Activated CD4-positive, CD25-positive, alpha-beta regulatory T cell treated with anti-CD3 and anti-CD28 coated beads, Interleukin-2, amount 50 U/mL, for 72 hours (primary cell): ENCODE results near the gene TUBGCP3.
"Not testable (repeated sequence)": the region's sequence is repeated elsewhere in the genome, so short reads cannot be mapped to it uniquely, and the experiment has no call there.

Experiments used
- DNase-seq: peaks from one replicate; pipeline ENCODE4 v3.0.0; 2021

The TUBGCP3 gene

GRCh38 chr13:112522578-112522977, 65.4 kb downstream of the TUBGCP3 start:
- DNase-seq: no peak

DNA sequence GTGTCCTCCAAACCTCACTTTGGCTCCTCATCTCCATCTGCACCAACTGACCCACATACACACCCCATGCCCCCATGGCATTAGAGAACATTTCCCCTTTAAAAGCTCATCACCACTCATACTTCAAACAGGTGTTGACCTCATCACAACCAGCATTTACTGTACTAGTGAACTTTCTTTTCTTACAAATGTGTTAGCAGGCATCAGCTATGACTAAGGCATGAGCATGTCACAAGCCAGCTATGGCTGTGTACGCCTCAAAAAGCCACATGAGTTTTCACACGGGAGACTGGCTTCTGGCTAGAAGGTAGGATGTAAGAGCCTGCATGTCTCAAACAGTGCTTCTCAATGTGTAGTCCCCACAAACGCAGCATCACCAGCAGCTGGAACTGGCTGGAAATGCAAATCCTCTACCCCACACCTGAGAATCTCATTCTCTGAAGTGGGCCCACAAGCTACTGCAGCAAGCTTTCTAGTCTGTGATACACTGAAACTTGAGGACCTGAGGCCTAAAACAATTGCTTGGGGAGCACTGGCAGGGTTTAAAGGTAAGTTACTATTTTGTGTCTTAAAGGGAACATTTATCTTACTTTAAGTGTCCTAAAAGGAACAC, 66.8 kb downstream of the TUBGCP3 start:
- DNase-seq: no peak

DNA sequence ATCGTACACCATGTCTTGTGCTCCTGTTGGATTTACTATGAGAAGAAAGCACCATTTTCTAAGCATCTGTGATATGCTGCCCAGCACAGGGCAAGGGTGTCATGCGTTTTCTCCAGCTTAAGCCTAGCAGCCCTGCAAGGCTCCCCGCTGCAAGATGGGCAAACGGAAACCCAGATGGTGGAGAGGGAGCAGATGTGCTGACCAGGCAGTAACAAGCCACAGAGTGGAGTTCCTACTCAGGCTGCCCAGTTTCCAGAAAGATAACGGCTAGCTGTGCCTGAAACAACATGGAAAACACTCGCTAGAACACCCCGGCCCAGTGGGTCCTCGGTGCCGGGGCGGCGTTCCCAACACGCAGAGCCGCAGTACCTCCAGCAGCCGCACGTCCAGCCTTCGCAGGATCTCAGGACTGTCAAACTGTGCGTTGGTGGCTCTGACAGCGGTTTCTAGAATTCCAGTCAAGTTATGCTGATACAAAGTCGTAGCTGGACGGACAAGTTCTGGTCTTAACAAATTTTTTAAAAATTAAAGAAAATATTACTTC, 68.4 kb downstream of the TUBGCP3 start:
- DNase-seq: no peak

DNA sequence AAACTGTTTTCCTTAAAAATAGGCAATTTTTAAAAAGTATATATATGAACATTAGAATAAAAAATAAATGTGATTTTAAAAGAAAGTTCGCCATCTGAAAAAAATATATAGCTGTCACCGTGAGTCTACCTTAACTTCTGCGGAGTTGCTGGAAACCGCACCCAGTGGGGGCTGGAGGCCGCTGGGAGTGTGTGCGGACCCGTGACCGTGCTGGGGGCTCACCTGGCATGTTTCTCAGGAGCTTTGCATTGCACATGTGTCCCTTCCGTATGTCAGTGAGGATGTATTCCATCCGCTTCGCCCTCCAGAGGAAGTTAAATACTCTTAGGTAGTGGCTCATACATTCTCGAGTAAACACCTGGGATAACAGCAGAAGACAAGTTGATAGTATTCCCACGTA, 71.7 kb downstream of the TUBGCP3 start:
- no peak for DNase-seq

DNA sequence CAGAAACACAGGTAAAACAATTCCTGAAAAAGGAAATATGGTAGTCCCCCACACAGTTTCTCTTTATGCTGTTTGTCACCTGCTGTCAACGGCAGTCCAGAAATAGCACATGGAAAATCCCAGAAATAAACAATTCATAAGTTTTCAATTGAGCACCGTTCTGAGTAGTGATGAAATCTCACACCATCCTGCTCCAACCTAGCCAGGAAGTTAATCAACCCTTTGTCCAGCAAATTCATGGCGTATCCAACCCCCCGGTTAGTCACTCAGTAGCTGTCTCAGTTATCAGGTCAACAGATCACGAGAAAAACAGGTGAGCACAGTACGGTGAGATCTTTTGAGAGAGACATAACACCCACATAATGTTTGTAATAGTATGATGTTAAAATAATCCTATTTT, 74.2 kb downstream of the TUBGCP3 start:
- DNase-seq: no peak

GRCh38 chr13:112510987-112511685, 76.8 kb downstream of the TUBGCP3 start:
- no peak for DNase-seq

- DNase-seq: no peak
Observed at GRCh38 chr13:112510002-112510780, 77.8 kb downstream of the TUBGCP3 start.

- DNase-seq: no peak
Observed at GRCh38 chr13:112509190-112509589, 78.8 kb downstream of the TUBGCP3 start.

GRCh38 chr13:112506046-112506445, 81.9 kb downstream of the TUBGCP3 start:
- no peak for DNase-seq

DNA sequence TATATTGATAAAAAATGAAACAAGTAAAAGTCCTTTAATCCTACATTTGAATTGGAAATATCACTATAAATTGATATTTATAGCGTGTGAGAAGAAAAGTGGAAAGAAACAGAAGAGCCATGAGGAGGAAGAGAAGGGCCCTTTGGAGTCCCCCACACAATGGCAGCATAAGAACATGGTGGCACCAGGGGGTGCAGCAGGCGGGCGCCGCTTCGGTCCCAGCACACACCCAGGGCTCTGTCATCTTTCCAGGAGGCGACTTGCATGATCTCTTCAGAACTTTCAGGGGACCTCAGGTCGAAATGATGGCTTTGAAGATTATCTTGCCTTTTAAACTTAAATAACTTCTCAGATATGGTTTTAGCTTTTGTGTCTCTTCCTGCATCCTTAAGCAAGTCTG, 91.8 kb downstream of the TUBGCP3 start:
- no peak for DNase-seq

- no peak for DNase-seq
Observed at GRCh38 chr13:112495465-112495864, 92.5 kb downstream of the TUBGCP3 start.

DNA sequence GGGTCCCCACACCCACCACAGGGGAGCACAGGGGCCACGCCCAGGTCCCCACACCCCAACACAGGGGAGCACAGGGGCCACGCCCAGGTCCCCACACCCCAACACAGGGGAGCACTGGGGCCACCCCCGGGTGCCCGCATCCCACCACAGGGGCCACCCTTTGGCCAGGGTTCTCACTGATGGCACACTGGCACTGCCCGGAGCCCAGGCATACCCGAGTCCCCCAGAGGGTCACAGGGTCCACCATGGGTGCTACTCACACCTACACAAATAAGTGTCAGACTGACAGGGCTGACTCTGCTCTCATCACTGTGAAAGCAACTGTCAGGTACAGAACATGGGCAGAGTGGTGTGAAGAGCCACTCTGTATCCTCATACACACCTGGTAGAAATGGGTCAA, 98.8 kb downstream of the TUBGCP3 start:
- DNase-seq: no peak

- not testable (repeated sequence) for DNase-seq
Observed at GRCh38 chr13:112488343-112489050, 99.5 kb downstream of the TUBGCP3 start.

DNA sequence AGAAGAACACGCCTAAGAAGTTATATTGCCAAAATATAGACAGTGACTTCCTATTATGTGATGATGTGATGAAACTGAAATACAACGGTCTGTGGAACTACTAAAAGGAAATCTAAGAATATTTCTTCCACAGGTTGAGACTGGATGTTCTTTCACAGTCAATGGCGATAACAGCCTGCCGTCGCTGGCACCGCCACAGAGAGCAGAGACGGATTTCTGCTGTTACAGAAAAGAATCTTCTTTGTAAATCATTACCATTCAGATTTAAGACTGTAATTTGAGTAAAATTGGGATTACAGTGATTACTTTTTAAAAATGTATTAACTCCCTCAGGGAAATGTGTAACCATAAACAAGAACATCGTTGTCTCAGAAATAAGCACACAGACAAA, 100.8 kb downstream of the TUBGCP3 start:
- no peak for DNase-seq

DNA sequence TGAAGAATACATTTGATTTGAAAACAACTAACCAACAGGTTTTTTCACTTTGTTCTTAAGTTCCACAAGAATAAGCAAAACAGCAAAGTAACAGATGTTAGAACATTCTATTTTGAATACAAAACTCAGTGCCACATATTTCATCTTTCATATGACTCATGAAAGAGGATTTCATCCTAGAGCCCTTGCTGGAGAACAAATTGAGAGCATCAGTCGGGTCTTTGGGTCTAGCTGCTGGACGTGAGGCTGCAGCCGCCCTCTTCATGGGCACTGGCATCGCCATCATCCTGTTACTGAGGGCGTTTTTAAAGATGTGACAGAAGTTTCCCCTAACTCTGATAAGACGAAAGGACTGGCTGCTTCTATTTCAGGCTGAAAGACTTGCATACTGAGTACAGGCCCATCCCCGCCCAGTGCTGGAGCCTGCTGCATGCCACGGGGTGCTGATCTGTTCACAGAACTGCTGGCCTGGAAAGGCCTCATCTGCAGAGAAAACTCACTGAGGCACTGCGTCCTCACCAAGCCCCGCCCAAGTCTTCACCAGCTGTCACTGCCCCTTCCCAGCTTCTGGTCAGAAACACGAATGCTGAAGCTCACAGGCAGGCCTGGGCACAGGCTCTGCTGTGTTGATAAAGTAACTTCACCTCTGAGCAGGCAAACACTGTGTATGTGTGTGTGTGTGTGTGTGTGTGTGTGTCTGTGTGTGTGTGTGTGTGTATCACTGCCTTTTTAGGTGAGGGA, 101.4 kb downstream of the TUBGCP3 start:
- no peak for DNase-seq

DNA sequence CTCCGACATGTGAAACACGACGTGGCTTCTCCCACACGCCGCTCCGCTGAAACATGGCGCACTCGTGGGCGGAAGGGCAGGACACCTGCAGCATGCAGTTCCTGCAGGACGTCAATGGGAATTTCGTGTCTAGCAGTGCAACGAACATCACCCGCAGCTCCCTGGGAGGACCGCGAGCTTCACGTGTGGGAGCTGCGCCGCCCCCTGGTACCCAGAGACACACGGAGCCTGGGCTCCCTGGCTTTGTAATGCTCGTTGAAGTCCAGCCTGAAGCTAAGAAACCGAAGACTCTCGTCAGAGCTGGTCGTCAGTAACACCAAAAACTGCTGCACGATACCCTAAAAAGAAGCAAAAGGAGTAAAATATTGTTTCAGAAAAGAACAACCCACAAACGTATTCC, 102.1 kb downstream of the TUBGCP3 start:
- DNase-seq: not testable (repeated sequence)

DNA sequence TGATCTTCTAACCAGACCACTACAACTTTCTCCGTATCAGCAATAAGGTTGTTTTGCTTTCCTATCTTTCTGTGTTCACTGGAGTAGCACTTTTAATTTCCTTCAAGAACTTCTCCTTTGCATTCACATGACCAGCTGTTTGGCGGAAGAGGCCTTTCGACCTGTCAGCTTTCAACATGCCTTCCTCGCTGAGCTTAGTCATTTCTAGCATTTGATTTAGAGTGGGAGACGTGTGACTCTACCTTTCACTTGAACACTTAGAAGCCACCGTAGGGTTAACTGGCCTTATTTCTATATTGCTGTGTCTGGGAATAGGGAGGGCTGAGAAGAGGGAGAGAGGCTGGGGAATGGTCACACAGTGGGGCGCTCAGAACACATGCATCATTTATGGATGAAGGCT, 104.7 kb downstream of the TUBGCP3 start:
- no peak for DNase-seq

DNA sequence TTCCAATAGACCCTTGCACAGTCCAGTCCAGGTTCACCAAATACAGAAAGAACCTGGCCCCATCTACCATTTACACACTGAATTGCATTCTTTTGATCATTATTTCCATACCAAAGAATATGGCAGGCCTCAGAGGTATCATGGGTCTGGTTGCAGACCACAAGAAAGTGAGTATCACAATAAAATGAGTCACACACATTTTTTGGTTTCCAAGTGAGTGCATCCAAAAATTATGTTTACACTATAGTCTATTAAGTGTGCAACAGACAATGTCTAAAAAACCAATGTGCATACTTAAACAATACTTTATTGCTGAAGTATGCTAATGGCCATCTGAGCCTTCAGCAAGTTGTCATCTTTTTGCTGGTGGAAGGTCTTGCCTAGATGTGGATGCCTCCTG, 106.5 kb downstream of the TUBGCP3 start:
- no peak for DNase-seq

GRCh38 chr13:112479389-112479788, 108.6 kb downstream of the TUBGCP3 start:
- DNase-seq: no peak

DNA sequence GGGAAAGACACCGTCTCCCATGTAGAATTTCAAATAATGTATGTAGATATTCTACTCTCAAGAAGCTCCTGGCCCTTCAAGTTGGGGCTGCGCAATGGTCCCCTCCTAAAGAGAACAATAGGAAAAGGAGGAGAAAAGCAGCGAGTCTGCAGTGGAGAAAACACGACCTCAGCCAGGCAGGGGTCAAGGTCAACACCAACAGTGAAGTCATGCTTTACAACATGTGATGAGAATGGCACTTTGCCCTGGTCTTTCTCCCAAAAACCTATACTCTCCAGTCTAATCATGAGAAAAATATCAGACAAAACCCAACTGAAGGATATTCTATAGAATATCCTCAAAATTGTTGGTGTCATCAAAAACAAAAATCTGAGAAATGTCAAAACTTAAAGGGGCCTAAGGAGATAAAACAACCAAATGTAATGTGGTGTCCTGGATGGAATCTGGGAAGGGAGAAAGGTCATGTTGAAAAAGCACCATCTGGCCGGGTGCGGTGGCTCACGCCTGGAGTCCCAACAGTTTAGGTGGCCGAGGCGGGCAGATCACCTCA, 110.8 kb downstream of the TUBGCP3 start:
- no peak for DNase-seq

DNA sequence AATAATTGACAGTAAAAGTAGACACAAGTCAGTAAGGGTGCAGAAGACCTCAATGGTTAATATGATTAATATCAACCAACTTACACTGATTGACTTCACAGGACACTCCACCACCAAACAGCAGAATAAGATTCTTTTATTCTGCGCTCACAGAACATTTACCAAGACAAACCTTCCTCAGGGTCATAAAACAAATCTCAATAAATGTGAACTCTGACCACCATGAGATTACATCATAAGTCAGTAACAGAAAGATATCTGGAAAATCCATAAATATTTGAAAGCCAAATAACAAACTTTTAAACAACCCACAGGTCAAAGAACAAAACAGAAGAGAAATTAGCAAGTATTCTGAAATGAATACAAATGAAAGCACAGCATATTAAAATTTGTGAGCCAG, 112.1 kb downstream of the TUBGCP3 start:
- no peak for DNase-seq

DNA sequence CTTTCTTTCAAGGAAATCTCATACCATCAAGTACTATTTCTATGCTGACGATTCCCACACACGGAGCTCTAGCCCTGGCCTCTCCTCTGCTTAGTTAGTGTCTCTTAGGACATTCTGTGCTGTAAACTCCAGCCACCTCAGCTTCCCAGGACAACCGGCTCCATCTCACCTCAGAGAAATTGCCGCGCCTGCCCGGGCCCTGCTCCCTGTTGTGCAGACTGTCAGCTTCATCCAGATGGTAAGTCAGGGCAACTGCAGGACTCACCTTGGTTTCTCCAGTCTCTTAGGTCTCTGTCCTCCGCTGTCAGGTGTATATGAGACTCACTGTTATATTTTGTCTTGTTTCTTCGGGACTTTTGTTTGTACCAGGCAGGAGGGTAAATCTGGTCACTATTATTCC, 113.1 kb downstream of the TUBGCP3 start:
- DNase-seq: no peak
